ENCODE data around the gene FANCB.

The FANCB gene

DNA sequence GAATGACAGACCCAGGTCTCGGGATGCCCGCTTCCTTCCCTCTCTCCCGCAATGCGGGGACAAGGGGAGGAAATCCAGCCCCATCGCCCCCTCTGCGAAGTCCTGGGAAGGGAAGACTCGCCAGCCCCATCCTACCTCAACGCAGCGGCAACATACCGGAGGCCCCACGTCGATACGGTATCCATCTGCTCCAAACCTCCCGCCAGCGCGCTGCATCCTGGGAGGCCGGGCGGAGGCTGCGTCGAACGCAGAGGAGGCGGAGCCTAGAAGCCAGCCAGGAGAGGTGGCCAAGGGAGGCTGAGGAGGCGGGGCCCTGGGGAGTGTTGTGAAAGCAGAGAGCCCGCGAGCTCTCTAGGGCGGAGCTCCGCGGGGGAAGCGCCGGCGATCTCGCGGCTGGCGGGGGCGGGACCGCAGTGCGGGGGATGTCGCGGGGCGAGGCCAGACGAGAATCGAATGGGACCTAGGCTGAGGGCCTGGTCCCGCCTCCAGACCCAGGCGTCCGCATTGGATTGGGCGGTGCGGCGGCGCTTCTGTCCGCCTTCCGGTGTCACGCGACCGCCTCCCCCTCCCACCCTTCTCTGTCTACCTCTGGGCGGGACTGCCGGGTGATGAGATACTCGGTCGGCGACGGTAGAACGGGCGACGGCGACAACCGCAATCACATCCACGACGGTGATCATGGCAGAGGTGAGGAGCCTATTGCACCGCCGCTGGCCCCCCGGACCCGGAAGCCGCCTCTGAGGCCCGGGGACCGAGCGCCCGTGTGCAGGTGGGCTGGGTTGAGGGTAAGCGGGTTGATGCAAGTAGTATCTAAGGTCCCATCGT is at the start of gene FANCB, which contains the start of gene MOSPD2:
Gene FANCB (minus strand): TSS at position 219 of the 825 bp plus-strand sequence. CDS start 7,559 bp downstream, outside the sequence.
Gene MOSPD2 (plus strand): TSS at position 571 of the 825 bp plus-strand sequence. CDS start 108 bp downstream, at position 679.
- DNase-seq = peak; percentile 97

GRCh38 chrX:14922437-14922836 is 49.6 kb upstream of the FANCB start:
- DNase-seq = no peak

GRCh38 chrX:14920196-14920595 is 47.3 kb upstream of the FANCB start:
- no peak for DNase-seq

- no peak for DNase-seq
Observed at GRCh38 chrX:14919407-14919806, 46.5 kb upstream of the FANCB start.

DNA sequence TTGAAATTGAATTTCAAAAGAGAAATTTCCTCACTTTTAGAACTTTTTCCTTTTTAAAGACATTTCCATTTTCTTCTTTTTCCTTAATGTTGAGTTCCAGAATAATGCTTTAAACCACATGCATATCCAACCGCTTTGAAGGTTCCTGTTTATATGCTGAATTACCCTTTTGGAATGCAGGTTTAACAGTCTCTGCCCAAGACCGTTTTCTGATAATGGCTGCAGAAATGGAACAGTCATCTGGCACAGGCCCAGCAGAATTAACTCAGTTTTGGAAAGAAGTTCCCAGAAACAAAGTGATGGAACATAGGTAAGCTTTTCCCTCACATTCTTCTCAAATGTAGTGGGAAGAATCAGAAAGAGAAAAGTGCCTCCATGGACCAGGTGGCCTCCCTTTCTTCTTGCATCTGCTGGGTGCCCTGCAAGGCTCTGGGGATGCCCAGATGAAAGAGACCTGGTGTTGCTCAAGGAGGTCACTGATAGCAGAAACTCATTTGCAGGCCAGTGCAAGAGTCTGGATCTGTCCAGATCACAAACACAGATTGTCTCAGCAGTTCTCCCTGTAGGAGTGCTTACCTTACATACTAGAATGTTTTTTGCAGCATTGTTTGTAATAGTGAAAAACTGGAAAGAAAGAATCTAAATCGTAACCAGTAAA is 43.3 kb upstream of the FANCB start:
- DNase-seq = no peak

DNA sequence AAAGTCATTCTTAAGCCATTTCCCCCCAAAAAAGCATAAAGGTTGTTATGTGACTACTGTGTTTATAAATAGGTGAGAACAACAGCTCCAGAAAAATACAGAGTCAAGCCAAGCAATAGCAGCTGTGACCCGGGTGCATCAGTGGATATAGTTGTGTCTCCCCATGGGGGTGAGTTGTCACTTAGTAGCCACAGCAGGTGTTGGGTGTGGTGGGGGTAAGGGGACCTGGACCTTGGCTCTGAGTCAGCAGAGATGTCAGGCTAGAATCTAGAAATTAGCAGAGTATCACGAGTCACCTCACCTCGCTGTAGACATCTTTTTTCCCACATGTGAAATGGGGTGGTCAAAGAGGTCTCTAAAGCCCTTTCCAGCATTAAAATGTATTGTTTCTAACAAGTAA is 42.7 kb upstream of the FANCB start:
- DNase-seq = no peak

DNA sequence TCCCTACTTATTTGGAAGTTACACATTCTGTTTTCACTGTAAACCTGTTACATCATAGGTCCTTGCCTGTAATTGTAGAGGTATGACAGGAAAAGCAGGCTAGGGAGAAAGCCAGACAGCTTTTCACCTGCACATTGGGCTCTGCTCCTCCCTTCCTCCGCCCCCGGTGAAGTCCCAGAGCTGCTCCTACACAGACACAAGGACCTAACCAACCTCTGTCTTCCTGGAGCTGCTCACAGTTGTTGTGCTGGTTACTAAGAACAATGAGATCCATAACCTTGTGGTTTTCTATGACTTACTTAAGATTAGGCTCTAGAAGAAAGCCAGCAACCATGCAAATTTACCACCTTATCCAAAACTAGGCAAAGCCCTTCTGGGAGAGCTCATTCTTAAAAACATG is 40.4 kb upstream of the FANCB start:
- no peak for DNase-seq

- no peak for DNase-seq
Observed at GRCh38 chrX:14903891-14904290, 31.0 kb upstream of the FANCB start.

GRCh38 chrX:14902537-14902936 is 29.7 kb upstream of the FANCB start:
- no peak for DNase-seq

- no peak for DNase-seq
Observed at GRCh38 chrX:14899607-14900006, 26.7 kb upstream of the FANCB start.

DNA sequence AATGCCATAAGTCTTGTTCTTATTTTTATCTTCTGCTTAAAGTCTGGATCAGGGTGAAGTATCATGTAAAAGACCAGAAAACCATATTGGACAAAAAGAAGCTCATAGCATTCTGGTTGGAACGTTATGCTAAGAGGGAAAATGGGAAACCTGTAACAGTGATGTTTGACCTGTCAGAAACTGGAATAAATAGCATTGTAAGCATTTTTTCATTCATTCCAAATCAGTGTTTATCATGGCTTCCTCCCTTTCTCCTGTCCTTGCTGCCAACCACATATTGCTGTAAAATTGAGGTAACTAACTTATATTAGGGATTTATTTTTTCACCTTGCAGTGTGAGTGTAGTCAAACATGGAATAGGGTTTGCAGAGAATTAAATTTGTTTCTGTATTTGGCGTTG is 24.2 kb upstream of the FANCB start:
- no peak for DNase-seq

DNA sequence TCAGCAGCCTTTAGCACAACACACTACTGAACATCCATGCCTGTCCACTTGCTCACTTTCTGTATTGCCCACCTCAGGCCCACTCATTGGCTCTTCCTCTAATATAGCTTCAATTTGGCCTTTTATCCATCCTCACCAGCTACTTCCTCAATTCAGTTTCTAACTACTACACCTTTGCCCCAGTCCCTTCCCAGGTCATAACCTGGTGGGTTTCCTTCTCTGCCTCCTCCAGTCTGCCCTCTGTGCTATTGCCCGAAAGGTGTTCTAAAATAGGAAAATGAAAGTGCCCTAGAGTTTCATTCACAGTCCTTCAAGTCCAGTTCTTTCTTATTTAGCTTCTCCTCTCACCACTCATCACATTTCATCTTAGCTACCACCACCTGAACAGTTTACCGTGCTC is 23.4 kb upstream of the FANCB start:
- DNase-seq = no peak

DNA sequence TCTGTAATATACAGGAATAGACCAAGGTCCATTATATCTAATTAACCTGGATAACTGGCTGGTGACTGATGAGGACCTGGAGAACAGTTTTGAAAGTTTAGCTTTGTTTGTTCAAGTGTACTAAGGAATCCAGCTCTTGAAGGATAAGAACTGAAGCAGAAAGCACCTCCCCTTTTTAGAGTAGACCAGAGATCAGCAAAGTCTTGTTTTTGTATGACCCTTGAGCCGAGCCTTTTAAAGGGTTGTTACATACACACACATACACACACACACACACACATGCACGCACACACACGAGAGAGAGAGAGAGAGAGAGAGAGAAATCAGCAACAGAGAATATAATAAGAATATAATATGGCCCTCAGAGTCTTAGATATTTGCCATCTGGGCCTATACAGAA is 13.4 kb upstream of the FANCB start:
- DNase-seq = no peak

DNA sequence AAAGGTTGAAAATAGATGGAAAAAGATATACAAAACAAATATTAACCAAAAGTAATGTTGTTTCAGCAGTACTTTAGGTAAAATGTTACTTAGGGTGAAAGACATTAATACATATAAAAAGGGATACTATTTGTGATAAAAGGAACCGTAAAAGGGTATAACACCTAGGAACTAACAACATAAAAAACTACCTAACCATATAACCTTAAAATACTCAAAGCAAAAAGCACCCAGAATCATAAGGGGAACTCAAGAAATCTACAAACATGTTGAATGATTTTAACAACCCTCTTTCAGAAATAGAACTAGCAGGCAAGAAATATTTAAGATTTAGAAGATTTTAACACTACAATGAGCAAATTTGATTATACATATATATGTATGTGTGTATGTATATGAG is 11.8 kb upstream of the FANCB start:
- DNase-seq = no peak

GRCh38 chrX:14883826-14884225 is 11.0 kb upstream of the FANCB start:
- no peak for DNase-seq

DNA sequence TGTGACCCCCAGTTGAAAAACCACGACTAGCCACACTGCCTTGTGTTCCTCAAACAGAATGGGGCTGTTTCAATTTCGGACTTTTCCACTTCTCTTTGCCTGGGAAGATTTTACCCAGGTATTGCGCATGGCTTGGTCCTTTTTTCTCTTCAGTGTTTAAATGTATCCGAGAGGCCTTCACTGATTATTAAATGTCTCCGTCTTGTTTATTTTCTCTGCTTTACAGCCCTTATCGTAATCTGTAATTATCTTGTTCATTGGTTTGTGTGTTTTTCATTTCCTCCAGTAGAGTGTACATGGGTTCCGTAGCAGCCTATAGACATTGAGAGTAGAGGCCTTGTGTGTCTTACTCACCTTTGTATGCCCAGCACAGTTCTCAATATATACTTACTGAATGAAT is 2.8 kb upstream of the FANCB start:
- DNase-seq = no peak

GRCh38 chrX:14873676-14874049 is 794 bp upstream of the FANCB start:
- DNase-seq = no peak

DNA sequence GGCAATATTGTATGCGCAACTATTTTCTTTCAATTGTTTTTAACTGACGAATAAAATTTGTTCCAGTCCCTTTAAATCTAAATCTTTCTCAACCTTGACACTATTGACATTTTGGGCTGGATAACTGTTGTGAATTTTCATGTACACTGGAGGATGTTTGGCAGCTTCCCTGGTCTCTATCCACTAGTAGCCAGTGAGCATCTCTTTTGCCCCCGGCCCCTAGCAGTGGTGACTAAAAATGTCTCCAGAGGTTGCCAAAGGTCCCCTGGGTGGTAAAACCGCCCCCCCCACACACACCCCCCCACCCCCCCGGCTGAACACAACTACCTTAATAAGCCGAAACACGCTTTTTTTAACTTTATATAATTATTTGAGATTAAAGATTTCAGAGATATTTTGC is 514 bp downstream of the FANCB start:
- DNase-seq = peak; percentile 17

- DNase-seq = no peak
Observed at GRCh38 chrX:14871767-14872166, 1.1 kb downstream of the FANCB start.

GRCh38 chrX:14865201-14865600 is 7.7 kb downstream of the FANCB start:
- DNase-seq = no peak

DNA sequence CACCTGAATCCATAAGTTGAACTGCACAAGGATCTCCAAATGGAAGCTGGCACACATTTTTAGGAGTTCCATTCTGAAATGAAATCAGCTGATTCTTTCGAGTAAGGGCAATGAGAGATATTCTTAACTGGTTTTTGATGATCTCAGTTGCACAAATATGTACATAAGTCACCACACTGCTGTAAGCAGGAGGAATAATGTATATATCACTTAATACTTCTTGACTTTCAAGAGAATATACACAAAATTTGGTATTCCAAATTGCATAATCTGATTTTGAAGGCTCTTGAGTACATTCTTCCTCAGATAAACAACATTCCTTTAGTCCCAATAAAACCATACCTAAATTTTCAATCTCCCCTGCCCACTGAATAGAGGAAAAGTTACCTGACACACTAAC is 8.2 kb downstream of the FANCB start:
- DNase-seq = no peak

DNA sequence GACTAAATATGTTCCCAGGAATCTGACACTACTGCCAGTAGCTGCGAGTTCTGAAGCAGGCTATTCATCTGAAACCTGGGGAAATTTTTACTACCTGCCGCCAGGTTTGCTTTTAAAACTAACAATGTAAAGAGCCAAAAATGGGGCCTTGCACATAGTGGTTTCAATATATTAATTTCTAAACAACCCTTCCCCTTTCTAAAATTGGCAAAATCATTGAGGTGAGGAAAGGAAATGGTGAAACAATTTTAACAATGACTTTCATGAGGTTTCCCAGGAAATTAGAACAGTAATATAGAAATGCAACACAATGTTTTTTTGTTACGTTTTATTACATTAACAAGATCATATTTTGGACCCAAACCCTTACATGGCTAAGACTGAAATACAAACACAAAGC is 21.3 kb downstream of the FANCB start:
- no peak for DNase-seq

DNA sequence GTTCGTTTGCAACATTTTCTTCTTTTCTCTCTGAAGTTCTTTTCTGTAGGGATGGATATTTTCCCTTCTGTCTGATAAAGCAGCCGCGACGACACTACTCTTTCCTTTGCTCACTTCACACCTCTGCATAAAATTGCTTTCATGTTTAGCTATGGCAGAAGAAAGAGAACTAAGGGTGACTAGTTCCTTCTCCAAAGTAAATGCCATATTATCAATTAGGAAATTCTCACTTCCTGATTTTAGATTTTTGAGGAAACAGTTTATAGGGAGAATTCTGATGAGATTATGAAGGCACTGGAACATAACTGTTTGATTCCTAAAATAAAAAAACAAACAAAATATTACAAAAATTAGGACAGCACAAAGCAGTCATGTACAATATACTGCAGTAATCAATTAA is 29.2 kb downstream of the FANCB start:
- DNase-seq = no peak

GRCh38 chrX:14837155-14837554 is 35.7 kb downstream of the FANCB start:
- no peak for DNase-seq

GRCh38 chrX:14832586-14832985 is 40.3 kb downstream of the FANCB start:
- DNase-seq = no peak

Measured in femur (tissue), 1 donor.